ENCODE results near the gene KRTAP2-1. TPM values are rescaled to one million over a fixed set of nuclear protein-coding genes. Genes with fewer than 3 reads are reported as not detected.

The KRTAP2-1 gene
- total and polyA plus RNA-seq, 2 experiments from 2014 or later, result not detected

- Mint-ChIP-seq H3K4me3 (no peak overlapping the region), H3K36me3 (ENCODE audit: low read depth) (0 out of 3 replicates have a peak, but pooled peaks cover 3% of the 10 kb centered on the region), H3K27ac (no peak overlapping the region), H3K9me3 (peaks cover 5% of the 10 kb centered on the region; the same call in 1 of the 3 replicates), H3K27me3 (ENCODE audit: insufficient read depth, low read depth, poor library complexity) (peaks cover 2% of the 10 kb centered on the region), H3K4me1 (peaks cover 16% of the 10 kb centered on the region)
- Histone ChIP-seq H3F3A (replicated peaks; ENCODE audit: low read depth) (no peaks in the 10 kb centered on the region), H3K4me3 (no peak overlapping the region), H3K27ac (ENCODE audit: low read depth) (no peak overlapping the region), H3K9me2 (ENCODE audit: insufficient read depth) (no peaks in the 10 kb centered on the region), H3K79me2 (replicated peaks; ENCODE audit: insufficient read depth) (no peaks in the 10 kb centered on the region), H2AFZ (no peak overlapping the region), H4K20me1 (replicated peaks; ENCODE audit: insufficient read depth) (no peaks in the 10 kb centered on the region), H3K36me3 (ENCODE audit: insufficient read depth) (no peaks in the 10 kb centered on the region), H3K4me2 (no peak overlapping the region), H3K4me1 (ENCODE audit: insufficient read depth) (peaks cover 8% of the 10 kb centered on the region), H3K27me3 (ENCODE audit: insufficient read depth) (no peaks in the 10 kb centered on the region)
- TF ChIP-seq JUNB (IDR thresholded peaks at IDR 0.05; ENCODE audit: unreplicated experiment) (no peak), CREB1 (CRISPR knock-in tag; IDR thresholded peaks at IDR 0.05; ENCODE audit: low read depth) (no peak), STAT1 (IDR thresholded peaks at IDR 0.05; ENCODE audit: unreplicated experiment) (no peak), POLR2AphosphoS5 (IDR thresholded peaks at IDR 0.05; ENCODE audit: low read depth) (no peak), REST (IDR thresholded peaks at IDR 0.05; ENCODE audit: unreplicated experiment) (no peak), CTCF (conservative IDR thresholded peaks at IDR 0.05; ENCODE audit: low read depth in 2 of 2) (no peak), EZH2 (IDR thresholded peaks at IDR 0.05; ENCODE audit: low read depth, unreplicated experiment) (no peak), NANOG (IDR thresholded peaks at IDR 0.05; ENCODE audit: borderline replicate concordance) (no peak), ZNF331 (CRISPR knock-in tag; IDR thresholded peaks at IDR 0.05; ENCODE audit: low read depth) (no peak), ZNF114 (CRISPR knock-in tag; IDR thresholded peaks at IDR 0.05) (no peak), ZNF462 (CRISPR knock-in tag; IDR thresholded peaks at IDR 0.05) (no peak), EZH2phosphoT487 (IDR thresholded peaks at IDR 0.05; ENCODE audit: unreplicated experiment) (no peak)
- TF ChIP-seq, protein P1, sequence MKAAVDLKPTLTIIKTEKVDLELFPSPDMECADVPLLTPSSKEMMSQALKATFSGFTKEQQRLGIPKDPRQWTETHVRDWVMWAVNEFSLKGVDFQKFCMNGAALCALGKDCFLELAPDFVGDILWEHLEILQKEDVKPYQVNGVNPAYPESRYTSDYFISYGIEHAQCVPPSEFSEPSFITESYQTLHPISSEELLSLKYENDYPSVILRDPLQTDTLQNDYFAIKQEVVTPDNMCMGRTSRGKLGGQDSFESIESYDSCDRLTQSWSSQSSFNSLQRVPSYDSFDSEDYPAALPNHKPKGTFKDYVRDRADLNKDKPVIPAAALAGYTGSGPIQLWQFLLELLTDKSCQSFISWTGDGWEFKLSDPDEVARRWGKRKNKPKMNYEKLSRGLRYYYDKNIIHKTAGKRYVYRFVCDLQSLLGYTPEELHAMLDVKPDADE (IDR thresholded peaks at IDR 0.05), result no peak
- no peak for DNase-seq (ENCODE audit: low spot score)
- ATAC-seq, result no peak
These were observed 2.0 kb upstream of the KRTAP2-1 start for GRCh38 chr17:41049110-41049509.

Measured in GM23338 (cell line).